ENCODE measurements around the gene RASL12.
"Not testable (repeated sequence)": the region's sequence is repeated elsewhere in the genome, so short reads cannot be mapped to it uniquely, and the experiment has no call there.

The RASL12 gene

GRCh38 chr15:65026756-65027155 is 41.0 kb downstream of the RASL12 start:
- no peak for DNase-seq

GRCh38 chr15:65021488-65021887 is 46.3 kb downstream of the RASL12 start:
- DNase-seq: no peak

- no peak for DNase-seq
Observed at GRCh38 chr15:65020419-65020818, 47.4 kb downstream of the RASL12 start.

GRCh38 chr15:65011198-65011597 is 56.6 kb downstream of the RASL12 start:
- not testable (repeated sequence) for DNase-seq

GRCh38 chr15:65008983-65009382 is 58.8 kb downstream of the RASL12 start:
- DNase-seq: no peak

GRCh38 chr15:65006876-65007275 is 60.9 kb downstream of the RASL12 start:
- no peak for DNase-seq

- DNase-seq: no peak
Observed at GRCh38 chr15:65004993-65005392, 62.8 kb downstream of the RASL12 start.
